GM10266 (cell line): Measurements from ENCODE around the gene HEPACAM2.

Experiments
- DNase-seq: peaks from one replicate; pipeline ENCODE4 v3.0.0; 2012; ENCODE audit errors: extremely low spot score
- TF ChIP-seq, protein P1 (sequence below): IDR thresholded peaks from 2 replicates; pipeline ENCODE4 v1.5.1; 2012; ENCODE audit warnings: mild to moderate bottlenecking, low read depth; ENCODE audit not compliant: control insufficient read depth, insufficient read depth; ENCODE audit errors: missing control alignments

The HEPACAM2 gene

GRCh38 chr7:93202594-93203250 is 23.5 kb downstream of the HEPACAM2 start:
- TF ChIP-seq, protein P1, sequence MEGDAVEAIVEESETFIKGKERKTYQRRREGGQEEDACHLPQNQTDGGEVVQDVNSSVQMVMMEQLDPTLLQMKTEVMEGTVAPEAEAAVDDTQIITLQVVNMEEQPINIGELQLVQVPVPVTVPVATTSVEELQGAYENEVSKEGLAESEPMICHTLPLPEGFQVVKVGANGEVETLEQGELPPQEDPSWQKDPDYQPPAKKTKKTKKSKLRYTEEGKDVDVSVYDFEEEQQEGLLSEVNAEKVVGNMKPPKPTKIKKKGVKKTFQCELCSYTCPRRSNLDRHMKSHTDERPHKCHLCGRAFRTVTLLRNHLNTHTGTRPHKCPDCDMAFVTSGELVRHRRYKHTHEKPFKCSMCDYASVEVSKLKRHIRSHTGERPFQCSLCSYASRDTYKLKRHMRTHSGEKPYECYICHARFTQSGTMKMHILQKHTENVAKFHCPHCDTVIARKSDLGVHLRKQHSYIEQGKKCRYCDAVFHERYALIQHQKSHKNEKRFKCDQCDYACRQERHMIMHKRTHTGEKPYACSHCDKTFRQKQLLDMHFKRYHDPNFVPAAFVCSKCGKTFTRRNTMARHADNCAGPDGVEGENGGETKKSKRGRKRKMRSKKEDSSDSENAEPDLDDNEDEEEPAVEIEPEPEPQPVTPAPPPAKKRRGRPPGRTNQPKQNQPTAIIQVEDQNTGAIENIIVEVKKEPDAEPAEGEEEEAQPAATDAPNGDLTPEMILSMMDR = no peak
- no peak for DNase-seq

DNA sequence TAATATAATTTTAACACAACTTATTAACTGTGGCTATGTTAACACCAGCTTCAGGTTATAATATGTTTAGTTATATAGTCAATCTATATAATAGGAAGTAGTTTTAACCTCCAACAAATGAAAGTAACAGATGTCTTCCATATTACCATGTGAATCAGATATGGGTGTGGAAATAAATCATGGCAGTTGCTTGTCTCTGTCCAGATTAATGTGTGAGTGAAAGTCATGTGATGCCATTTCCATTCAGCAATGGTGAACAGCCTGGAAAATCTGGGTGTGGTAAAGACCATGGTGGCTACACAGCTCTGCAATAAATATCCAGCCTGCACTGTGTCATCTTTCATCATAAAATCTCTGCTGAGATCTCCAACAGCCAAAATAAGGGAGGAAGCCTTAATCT is 27.8 kb downstream of the HEPACAM2 start:
- no peak for DNase-seq
- TF ChIP-seq, protein P1 = no peak

DNA sequence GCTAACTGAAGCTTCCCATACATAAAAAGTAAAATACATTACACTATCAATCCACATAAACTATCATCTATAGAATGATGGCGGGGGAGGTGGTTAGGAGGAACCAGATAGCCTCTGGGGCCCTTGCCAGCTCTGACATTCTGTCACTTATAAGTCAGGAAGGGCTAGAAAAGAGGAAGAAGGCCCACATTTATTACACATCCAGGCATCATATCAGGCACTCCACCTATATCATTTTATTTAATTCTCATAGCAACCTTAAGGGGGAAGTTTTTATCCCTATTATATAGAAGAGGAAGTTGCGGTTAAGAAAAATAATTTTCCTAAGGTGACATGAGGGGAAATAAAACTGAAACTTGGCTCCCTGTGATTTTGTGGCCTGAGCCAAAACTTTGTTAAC is 29.9 kb downstream of the HEPACAM2 start:
- DNase-seq = no peak
- TF ChIP-seq, protein P1 = no peak

- TF ChIP-seq, protein P1 = no peak
- no peak for DNase-seq
These were observed 31.9 kb downstream of the HEPACAM2 start for GRCh38 chr7:93194386-93194785.

- no peak for DNase-seq
- TF ChIP-seq, protein P1 = no peak
These were observed 37.2 kb downstream of the HEPACAM2 start for GRCh38 chr7:93188870-93189634.

DNA sequence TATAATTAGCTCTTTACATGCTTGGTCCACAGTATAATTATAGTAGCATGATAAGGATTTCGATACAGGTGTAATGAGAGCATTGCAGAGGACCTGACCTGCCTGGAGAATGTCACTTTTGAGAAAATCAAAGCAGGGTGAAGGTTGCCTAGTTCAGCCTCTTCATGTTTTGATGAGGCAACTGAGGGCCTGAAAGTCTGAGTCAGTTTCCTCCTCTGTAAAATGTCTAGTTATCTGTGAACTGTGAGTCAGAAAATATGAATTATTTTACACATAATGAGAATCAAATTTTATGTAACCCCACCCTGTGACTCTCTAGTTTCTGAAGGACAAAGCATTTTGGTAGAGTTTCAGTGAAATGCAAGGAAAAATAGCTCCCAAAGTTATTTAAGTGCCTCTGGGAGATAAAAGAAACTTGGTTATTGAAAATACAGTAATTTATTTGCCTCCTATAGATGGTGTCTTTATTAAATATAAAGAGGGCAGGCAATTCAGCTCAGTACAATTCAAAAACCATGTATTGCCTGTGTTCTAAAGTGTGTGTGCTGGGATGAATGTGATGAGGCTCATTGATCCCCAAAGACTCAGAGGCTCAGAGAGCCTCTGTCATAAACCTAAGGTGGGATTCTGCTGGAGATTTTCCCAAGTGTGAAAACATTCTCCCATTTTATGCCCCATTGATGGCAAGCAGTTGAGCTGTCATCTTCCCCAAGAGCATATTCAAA is 40.8 kb downstream of the HEPACAM2 start:
- DNase-seq = no peak
- TF ChIP-seq, protein P1 = no peak
